Measurements from ENCODE around the gene PPM1H. TPM values are rescaled to one million over a fixed set of nuclear protein-coding genes. Genes with fewer than 3 reads are reported as not detected.

The PPM1H gene
- total RNA-seq, 1 donor from 2014 or later, result 6.3 TPM

- Mint-ChIP-seq H3K36me3 (ENCODE audit: unreplicated experiment) (no peaks in the 10 kb centered on the region), H3K27ac (ENCODE audit: unreplicated experiment) (no peak overlapping the region), H3K4me3 (ENCODE audit: unreplicated experiment) (no peak overlapping the region), H3K9me3 (ENCODE audit: unreplicated experiment) (peaks cover 4% of the 10 kb centered on the region), H3K4me1 (ENCODE audit: low read depth, unreplicated experiment) (peaks cover 15% of the 10 kb centered on the region), H3K27me3 (ENCODE audit: unreplicated experiment) (no peaks in the 10 kb centered on the region)
- no peak for TF ChIP-seq CTCF (IDR thresholded peaks at IDR 0.05; ENCODE audit: partially characterized antibody, unreplicated experiment)
- no peak for DNase-seq
Observed at GRCh38 chr12:62910549-62911169, 24.3 kb downstream of the PPM1H start.

- no peak for DNase-seq
- no peak overlapping the region for H3K4me3 Mint-ChIP-seq (ENCODE audit: unreplicated experiment)
- H3K27me3 Mint-ChIP-seq (ENCODE audit: unreplicated experiment), result no peaks in the 10 kb centered on the region
- peak overlapping the region; percentile 30 for H3K27ac Mint-ChIP-seq (ENCODE audit: unreplicated experiment)
- no peak for TF ChIP-seq CTCF (IDR thresholded peaks at IDR 0.05; ENCODE audit: partially characterized antibody, unreplicated experiment)
- H3K4me1 Mint-ChIP-seq (ENCODE audit: low read depth, unreplicated experiment), result peaks cover 10% of the 10 kb centered on the region
- peaks cover 4% of the 10 kb centered on the region for H3K9me3 Mint-ChIP-seq (ENCODE audit: unreplicated experiment)
- H3K36me3 Mint-ChIP-seq (ENCODE audit: unreplicated experiment), result no peaks in the 10 kb centered on the region
Observed at GRCh38 chr12:62909340-62909739, 25.6 kb downstream of the PPM1H start.

GRCh38 chr12:62908674-62909073 lies 26.3 kb downstream of the PPM1H start:
- peaks cover 4% of the 10 kb centered on the region for H3K9me3 Mint-ChIP-seq (ENCODE audit: unreplicated experiment)
- peaks cover 10% of the 10 kb centered on the region for H3K4me1 Mint-ChIP-seq (ENCODE audit: low read depth, unreplicated experiment)
- TF ChIP-seq CTCF (IDR thresholded peaks at IDR 0.05; ENCODE audit: partially characterized antibody, unreplicated experiment), result no peak
- no peaks in the 10 kb centered on the region for H3K27me3 Mint-ChIP-seq (ENCODE audit: unreplicated experiment)
- H3K4me3 Mint-ChIP-seq (ENCODE audit: unreplicated experiment), result no peak overlapping the region
- no peaks in the 10 kb centered on the region for H3K36me3 Mint-ChIP-seq (ENCODE audit: unreplicated experiment)
- H3K27ac Mint-ChIP-seq (ENCODE audit: unreplicated experiment), result peak overlapping the region; percentile 30
- no peak for DNase-seq

- H3K4me3 Mint-ChIP-seq (ENCODE audit: unreplicated experiment), result no peak overlapping the region
Observed at GRCh38 chr12:62907561-62907960, 27.4 kb downstream of the PPM1H start.

More at GRCh38 chr12:62907561-62907960, 27.4 kb downstream of the PPM1H start:
- H3K27me3 Mint-ChIP-seq (ENCODE audit: unreplicated experiment), result no peaks in the 10 kb centered on the region
- peaks cover 8% of the 10 kb centered on the region for H3K4me1 Mint-ChIP-seq (ENCODE audit: low read depth, unreplicated experiment)
- DNase-seq, result no peak
- no peak for TF ChIP-seq CTCF (IDR thresholded peaks at IDR 0.05; ENCODE audit: partially characterized antibody, unreplicated experiment)
- no peak overlapping the region for H3K27ac Mint-ChIP-seq (ENCODE audit: unreplicated experiment)
- H3K9me3 Mint-ChIP-seq (ENCODE audit: unreplicated experiment), result peaks cover 4% of the 10 kb centered on the region
- no peaks in the 10 kb centered on the region for H3K36me3 Mint-ChIP-seq (ENCODE audit: unreplicated experiment)
